ENCODE data around the gene SH3BGR.
"Not testable (repeated sequence)": the region's sequence is repeated elsewhere in the genome, so short reads cannot be mapped to it uniquely, and the experiment has no call there.

SH3BGR gene

DNA sequence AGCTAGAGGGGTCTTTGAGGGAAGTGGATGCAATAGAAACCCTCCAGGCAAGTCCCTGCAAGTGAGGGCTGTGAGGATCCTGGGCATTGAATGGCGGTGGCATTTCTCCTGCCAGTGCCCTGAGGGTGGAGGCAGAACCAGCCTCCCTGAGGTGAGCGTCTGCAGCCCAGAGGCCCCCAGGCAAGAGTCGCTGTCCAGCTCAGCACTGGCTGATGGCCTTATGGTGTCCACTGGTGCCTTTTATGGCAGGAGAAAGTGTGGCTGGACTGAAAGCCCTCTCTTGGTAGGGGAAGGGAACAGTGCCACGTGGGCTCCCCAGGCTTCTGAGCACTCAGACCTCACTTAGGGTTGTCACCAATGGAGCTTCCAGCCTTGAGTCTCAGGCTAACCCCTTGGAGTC lies 77.3 kb downstream of the SH3BGR start:
- Histone ChIP-seq H3K4me1 (ENCODE audit: control insufficient read depth, insufficient read depth, low read length) (peaks cover 5% of the 10 kb centered on the region), H3K4me3 (ENCODE audit: low read depth, low read length) (no peak overlapping the region), H3K9me3 (ENCODE audit: control insufficient read depth, insufficient read depth, low read depth, low read length) (no peaks in the 10 kb centered on the region), H3K27ac (ENCODE audit: low read depth, low read length) (no peak overlapping the region), H3K36me3 (ENCODE audit: control insufficient read depth, insufficient read depth, low read length) (no peaks in the 10 kb centered on the region), H3K9ac (ENCODE audit: low read length) (no peak overlapping the region), H3K27me3 (ENCODE audit: control insufficient read depth, insufficient read depth, low read length) (no peaks in the 10 kb centered on the region)

DNA sequence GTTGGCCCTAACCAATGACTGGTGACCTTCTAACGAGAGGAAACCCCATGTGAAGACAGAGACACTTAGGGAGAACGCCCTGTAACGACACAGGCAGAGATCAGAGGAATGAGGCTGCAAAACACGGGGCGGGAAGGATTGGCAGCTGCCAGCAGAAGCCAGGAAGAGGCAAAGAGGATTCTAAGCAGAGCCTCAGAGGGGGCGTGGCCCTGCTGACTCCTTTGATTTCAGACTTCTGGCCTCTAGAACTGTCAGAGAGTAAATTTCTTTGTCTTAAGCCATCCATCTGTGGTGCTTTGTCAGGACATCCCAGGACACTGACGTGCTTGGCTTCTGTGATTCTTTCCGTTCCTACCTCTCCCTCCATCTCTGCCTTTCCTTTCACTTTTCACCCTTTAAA lies 79.3 kb downstream of the SH3BGR start:
- Histone ChIP-seq H3K36me3 (ENCODE audit: control insufficient read depth, insufficient read depth, low read length) (no peaks in the 10 kb centered on the region), H3K4me1 (ENCODE audit: control insufficient read depth, insufficient read depth, low read length) (peaks cover 5% of the 10 kb centered on the region; the same call in 1 of the 2 replicates), H3K9me3 (ENCODE audit: control insufficient read depth, insufficient read depth, low read depth, low read length) (no peaks in the 10 kb centered on the region), H3K27me3 (ENCODE audit: control insufficient read depth, insufficient read depth, low read length) (no peaks in the 10 kb centered on the region), H3K4me3 (ENCODE audit: low read depth, low read length) (no peak overlapping the region), H3K9ac (ENCODE audit: low read length) (no peak overlapping the region), H3K27ac (ENCODE audit: low read depth, low read length) (no peak overlapping the region)

DNA sequence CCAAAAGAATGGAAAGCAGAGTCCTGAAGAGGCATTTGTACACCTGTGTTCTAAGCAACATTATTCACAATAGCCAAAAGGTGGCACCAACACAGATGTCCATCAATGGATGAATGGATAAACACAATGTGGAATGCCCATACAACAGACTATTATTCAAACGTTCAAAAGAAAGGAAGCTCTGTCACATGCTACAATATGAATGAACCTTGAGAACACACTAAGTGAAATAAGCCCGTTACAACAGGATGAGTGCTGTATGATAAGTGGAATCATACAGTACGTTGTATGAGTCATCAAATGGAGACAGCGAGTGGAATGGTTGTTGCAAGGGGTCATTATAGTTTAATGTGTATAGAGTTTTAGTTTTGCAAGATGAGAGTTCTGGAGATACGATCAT lies 80.1 kb downstream of the SH3BGR start:
- H3K27me3 ChIP-seq (ENCODE audit: control insufficient read depth, insufficient read depth, low read length): no peaks in the 10 kb centered on the region

GRCh38 chr21:39533545-39534380 lies 82.0 kb downstream of the SH3BGR start:
- H3K27me3 ChIP-seq (ENCODE audit: control insufficient read depth, insufficient read depth, low read length): no peaks in the 10 kb centered on the region
- no peak overlapping the region for H3K9ac ChIP-seq (ENCODE audit: low read length)
- H3K27ac ChIP-seq (ENCODE audit: low read depth, low read length): no peak overlapping the region
- peaks cover 17% of the 10 kb centered on the region for H3K4me1 ChIP-seq (ENCODE audit: control insufficient read depth, insufficient read depth, low read length)
- peaks cover 5% of the 10 kb centered on the region; the same call in 1 of the 2 replicates for H3K9me3 ChIP-seq (ENCODE audit: control insufficient read depth, insufficient read depth, low read depth, low read length)
- H3K4me3 ChIP-seq (ENCODE audit: low read depth, low read length): no peak overlapping the region
- H3K36me3 ChIP-seq (ENCODE audit: control insufficient read depth, insufficient read depth, low read length): no peaks in the 10 kb centered on the region

More for the DNA sequence above, 80.1 kb downstream of the SH3BGR start:
- H3K4me1 ChIP-seq (ENCODE audit: control insufficient read depth, insufficient read depth, low read length): peaks cover 5% of the 10 kb centered on the region; the same call in 1 of the 2 replicates
- no peak overlapping the region for H3K9ac ChIP-seq (ENCODE audit: low read length)
- no peaks in the 10 kb centered on the region for H3K9me3 ChIP-seq (ENCODE audit: control insufficient read depth, insufficient read depth, low read depth, low read length)
- H3K4me3 ChIP-seq (ENCODE audit: low read depth, low read length): no peak overlapping the region
- H3K27ac ChIP-seq (ENCODE audit: low read depth, low read length): no peak overlapping the region
- H3K36me3 ChIP-seq (ENCODE audit: control insufficient read depth, insufficient read depth, low read length): no peaks in the 10 kb centered on the region

DNA sequence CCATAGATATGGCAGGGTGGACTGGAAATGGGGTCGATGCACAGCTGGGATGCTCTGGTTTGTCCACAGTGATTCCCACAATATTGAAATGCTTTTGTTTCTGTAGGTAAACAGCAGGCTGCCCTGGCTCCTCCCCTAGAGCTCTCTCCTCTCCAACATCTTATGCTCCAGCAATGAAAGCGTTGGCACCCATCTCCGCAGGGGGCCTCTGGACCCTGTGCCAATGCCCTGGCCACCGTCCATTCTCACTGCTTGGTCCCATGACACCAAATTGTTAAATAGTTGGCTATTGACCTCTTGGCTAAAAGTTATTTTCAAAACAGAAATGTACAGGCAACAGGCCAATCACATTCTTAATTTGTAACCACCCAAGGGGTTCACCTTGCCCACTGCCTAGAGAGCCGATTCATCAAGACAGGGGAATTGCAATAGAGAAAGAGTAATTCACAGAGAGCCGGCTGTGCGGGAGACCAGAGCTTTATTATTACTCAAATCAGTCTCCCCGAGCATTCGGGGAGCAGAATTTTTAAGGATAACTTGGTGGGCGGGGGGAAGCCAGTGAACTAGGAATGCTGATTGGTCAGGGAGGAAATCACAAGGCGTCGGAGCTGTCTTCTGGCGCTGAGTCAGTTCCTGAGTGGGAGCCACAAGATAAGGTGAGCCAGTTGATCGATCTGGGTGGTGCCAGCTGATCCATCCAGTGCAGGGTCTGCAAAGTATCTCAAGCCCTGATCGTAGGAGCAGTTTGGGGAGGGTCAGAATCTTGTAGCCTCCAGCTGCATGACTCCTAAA lies 84.1 kb downstream of the SH3BGR start:
- H3K27ac ChIP-seq (ENCODE audit: low read depth, low read length): peak overlapping the region; percentile 56; the same call in 1 of the 2 replicates
- no peak overlapping the region for H3K9ac ChIP-seq (ENCODE audit: low read length)
- no peak overlapping the region for H3K4me3 ChIP-seq (ENCODE audit: low read depth, low read length)
- peaks cover 17% of the 10 kb centered on the region for H3K4me1 ChIP-seq (ENCODE audit: control insufficient read depth, insufficient read depth, low read length)
- H3K36me3 ChIP-seq (ENCODE audit: control insufficient read depth, insufficient read depth, low read length): no peaks in the 10 kb centered on the region
- H3K9me3 ChIP-seq (ENCODE audit: control insufficient read depth, insufficient read depth, low read depth, low read length): peaks cover 25% of the 10 kb centered on the region
- no peaks in the 10 kb centered on the region for H3K27me3 ChIP-seq (ENCODE audit: control insufficient read depth, insufficient read depth, low read length)

- H3K27me3 ChIP-seq (ENCODE audit: control insufficient read depth, insufficient read depth, low read length): no peaks in the 10 kb centered on the region
- H3K9ac ChIP-seq (ENCODE audit: low read length): no peak overlapping the region
- peaks cover 31% of the 10 kb centered on the region for H3K9me3 ChIP-seq (ENCODE audit: control insufficient read depth, insufficient read depth, low read depth, low read length)
- no peak overlapping the region for H3K4me3 ChIP-seq (ENCODE audit: low read depth, low read length)
- peak overlapping the region; percentile 56 for H3K27ac ChIP-seq (ENCODE audit: low read depth, low read length)
- H3K4me1 ChIP-seq (ENCODE audit: control insufficient read depth, insufficient read depth, low read length): peaks cover 12% of the 10 kb centered on the region
- H3K36me3 ChIP-seq (ENCODE audit: control insufficient read depth, insufficient read depth, low read length): no peaks in the 10 kb centered on the region
Observed at GRCh38 chr21:39536835-39537234, 85.1 kb downstream of the SH3BGR start.

GRCh38 chr21:39537571-39537970 lies 85.8 kb downstream of the SH3BGR start:
- no peak overlapping the region for H3K9ac ChIP-seq (ENCODE audit: low read length)
- H3K4me1 ChIP-seq (ENCODE audit: control insufficient read depth, insufficient read depth, low read length): peaks cover 12% of the 10 kb centered on the region
- no peaks in the 10 kb centered on the region for H3K36me3 ChIP-seq (ENCODE audit: control insufficient read depth, insufficient read depth, low read length)
- H3K27ac ChIP-seq (ENCODE audit: low read depth, low read length): peak overlapping the region; percentile 70
- peaks cover 37% of the 10 kb centered on the region for H3K9me3 ChIP-seq (ENCODE audit: control insufficient read depth, insufficient read depth, low read depth, low read length)
- H3K4me3 ChIP-seq (ENCODE audit: low read depth, low read length): no peak overlapping the region
- no peaks in the 10 kb centered on the region for H3K27me3 ChIP-seq (ENCODE audit: control insufficient read depth, insufficient read depth, low read length)

DNA sequence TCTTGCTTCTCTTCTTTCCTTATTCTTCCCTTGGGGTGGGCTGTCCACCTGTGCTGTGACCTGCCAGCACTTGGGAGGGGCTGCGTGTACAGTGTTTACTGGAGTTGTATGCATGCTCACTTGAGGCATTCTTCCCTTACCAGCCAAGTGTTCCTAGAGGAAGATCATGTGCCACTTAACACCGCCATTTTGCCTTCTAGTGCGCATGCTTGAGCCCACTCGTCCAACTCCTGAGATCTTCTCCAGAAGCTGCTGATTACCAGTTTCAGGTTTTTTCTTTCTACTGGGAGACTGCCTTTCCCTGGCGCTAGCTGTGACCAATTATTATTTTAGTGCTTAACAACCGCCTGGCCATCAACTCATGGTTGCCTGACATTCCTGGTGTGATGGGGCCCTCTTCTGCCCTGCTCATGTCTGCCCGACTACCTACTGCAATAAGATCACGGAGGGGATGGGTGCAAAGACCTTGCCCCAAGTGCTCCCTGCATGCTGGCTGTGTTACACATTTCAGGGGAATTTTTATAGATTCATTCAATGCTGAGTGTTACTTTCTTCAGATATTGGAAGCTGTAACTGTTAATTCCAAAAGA lies 86.8 kb downstream of the SH3BGR start:
- Histone ChIP-seq H3K4me3 (ENCODE audit: low read depth, low read length) (no peak overlapping the region), H3K9ac (ENCODE audit: low read length) (no peak overlapping the region), H3K27ac (ENCODE audit: low read depth, low read length) (peak overlapping the region; percentile 70), H3K9me3 (ENCODE audit: control insufficient read depth, insufficient read depth, low read depth, low read length) (peaks cover 37% of the 10 kb centered on the region), H3K4me1 (ENCODE audit: control insufficient read depth, insufficient read depth, low read length) (peaks cover 12% of the 10 kb centered on the region), H3K27me3 (ENCODE audit: control insufficient read depth, insufficient read depth, low read length) (no peaks in the 10 kb centered on the region), H3K36me3 (ENCODE audit: control insufficient read depth, insufficient read depth, low read length) (no peaks in the 10 kb centered on the region)

DNA sequence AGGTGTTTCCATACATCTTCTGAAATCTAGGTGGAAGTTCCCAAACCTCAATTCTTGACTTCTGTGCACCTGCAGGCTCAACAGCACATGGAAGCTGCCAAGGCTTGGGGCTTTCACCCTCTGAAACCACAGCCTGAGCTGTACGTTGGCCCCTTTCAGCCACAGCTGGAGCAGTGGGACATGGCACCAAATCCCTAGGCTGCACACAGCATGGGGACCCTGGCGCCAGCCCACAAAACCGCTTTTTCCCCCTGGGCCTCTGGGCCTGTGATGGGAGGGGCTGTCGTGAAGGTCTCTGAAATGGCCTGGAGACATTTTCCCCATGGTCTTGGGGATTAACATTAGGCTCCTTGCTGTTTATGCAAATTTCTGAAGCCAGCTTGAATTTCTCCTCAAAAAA lies 88.6 kb downstream of the SH3BGR start:
- not testable (repeated sequence) for H3K4me3 ChIP-seq (ENCODE audit: low read depth, low read length); H3K9ac ChIP-seq (ENCODE audit: low read length); H3K27ac ChIP-seq (ENCODE audit: low read depth, low read length); H3K36me3 ChIP-seq (ENCODE audit: control insufficient read depth, insufficient read depth, low read length); H3K27me3 ChIP-seq (ENCODE audit: control insufficient read depth, insufficient read depth, low read length)
- peaks cover 37% of the 10 kb centered on the region for H3K9me3 ChIP-seq (ENCODE audit: control insufficient read depth, insufficient read depth, low read depth, low read length)
- H3K4me1 ChIP-seq (ENCODE audit: control insufficient read depth, insufficient read depth, low read length): peaks cover 12% of the 10 kb centered on the region

- peaks cover 6% of the 10 kb centered on the region for H3K4me1 ChIP-seq (ENCODE audit: control insufficient read depth, insufficient read depth, low read length)
- H3K36me3 ChIP-seq (ENCODE audit: control insufficient read depth, insufficient read depth, low read length): no peaks in the 10 kb centered on the region
- H3K9ac ChIP-seq (ENCODE audit: low read length): no peak overlapping the region
- H3K27me3 ChIP-seq (ENCODE audit: control insufficient read depth, insufficient read depth, low read length): no peaks in the 10 kb centered on the region
- H3K4me3 ChIP-seq (ENCODE audit: low read depth, low read length): no peak overlapping the region
- H3K27ac ChIP-seq (ENCODE audit: low read depth, low read length): no peak overlapping the region
- peaks cover 46% of the 10 kb centered on the region for H3K9me3 ChIP-seq (ENCODE audit: control insufficient read depth, insufficient read depth, low read depth, low read length)
Observed at GRCh38 chr21:39542736-39543135, 91.0 kb downstream of the SH3BGR start.

GRCh38 chr21:39546522-39546921 lies 94.8 kb downstream of the SH3BGR start:
- Histone ChIP-seq H3K4me1 (ENCODE audit: control insufficient read depth, insufficient read depth, low read length) (no peaks in the 10 kb centered on the region), H3K36me3 (ENCODE audit: control insufficient read depth, insufficient read depth, low read length) (no peaks in the 10 kb centered on the region), H3K27ac (ENCODE audit: low read depth, low read length) (no peak overlapping the region), H3K27me3 (ENCODE audit: control insufficient read depth, insufficient read depth, low read length) (no peaks in the 10 kb centered on the region), H3K9me3 (ENCODE audit: control insufficient read depth, insufficient read depth, low read depth, low read length) (peaks cover 22% of the 10 kb centered on the region), H3K4me3 (ENCODE audit: low read depth, low read length) (no peak overlapping the region), H3K9ac (ENCODE audit: low read length) (no peak overlapping the region)

All from HUES6 (cell line).